SK-N-DZ (cell line): ENCODE measurements around the gene MPV17L.
"Not testable (repeated sequence)": the region's sequence is repeated elsewhere in the genome, so short reads cannot be mapped to it uniquely, and the experiment has no call there.

Experiments used
- DNase-seq: peaks from one replicate; pipeline ENCODE4 v3.0.0-alpha.2; 2015; ENCODE audit warnings: low spot score

Gene MPV17L

DNA sequence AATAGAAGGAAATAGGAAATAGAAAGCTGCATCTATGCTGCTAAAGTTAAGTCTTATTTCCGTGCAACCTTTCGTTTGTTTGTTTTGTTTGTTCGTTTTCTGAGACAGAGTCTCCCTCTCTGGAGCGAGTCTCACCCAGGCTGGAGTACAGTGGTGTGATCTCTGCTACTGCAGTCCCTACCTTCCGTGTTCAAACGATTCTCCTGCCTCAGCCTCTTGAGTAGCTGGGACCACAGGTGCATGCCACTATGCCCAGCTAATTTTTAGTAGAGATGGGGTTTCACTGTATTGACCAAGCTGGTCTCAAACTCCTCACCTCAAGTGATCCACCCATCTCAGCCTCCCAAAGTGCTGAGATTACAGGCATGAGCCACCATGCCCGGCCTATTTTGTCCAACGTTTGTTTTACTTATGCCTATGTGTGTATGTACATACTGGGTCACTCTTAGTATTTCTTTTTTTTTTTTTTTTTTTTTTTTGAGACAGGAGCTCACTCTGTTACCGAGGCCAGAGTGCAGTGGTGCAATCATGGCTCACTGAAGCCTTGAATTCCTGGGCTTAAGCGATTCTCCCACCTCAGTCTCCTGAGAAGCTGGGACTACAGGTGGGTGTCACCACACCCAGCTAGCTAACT, 55.7 kb downstream of the MPV17L start:
- no peak for DNase-seq

DNA sequence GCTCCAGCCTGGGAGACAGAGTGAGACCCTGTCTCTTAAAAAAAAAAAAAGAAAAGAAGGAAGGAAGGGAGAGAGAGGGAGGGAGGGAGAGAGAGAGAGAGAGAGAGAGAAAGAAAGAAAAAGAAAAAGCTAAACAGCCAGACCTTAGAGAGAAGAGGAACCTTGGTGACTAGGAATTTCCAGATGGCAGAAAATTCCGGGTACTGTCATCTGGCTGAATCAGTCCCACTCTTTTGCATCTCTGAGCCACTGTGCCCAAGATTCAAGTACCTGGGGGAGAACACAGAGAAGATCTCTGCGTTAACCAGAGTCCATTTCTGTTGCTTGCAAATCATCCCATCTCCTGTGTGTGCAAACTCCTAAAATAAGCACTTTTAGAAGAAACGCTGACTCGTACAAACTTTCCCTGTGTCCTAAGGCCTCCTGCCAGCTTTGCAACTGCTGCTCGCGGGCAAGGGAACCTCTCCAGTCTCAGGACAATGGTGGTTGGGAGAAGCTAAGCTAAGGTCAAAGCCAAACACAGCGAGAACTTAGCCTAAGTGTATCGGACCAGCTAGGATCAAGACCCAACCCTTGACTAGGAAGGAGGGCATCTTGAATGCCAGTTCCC, 56.8 kb downstream of the MPV17L start:
- DNase-seq: no peak

DNA sequence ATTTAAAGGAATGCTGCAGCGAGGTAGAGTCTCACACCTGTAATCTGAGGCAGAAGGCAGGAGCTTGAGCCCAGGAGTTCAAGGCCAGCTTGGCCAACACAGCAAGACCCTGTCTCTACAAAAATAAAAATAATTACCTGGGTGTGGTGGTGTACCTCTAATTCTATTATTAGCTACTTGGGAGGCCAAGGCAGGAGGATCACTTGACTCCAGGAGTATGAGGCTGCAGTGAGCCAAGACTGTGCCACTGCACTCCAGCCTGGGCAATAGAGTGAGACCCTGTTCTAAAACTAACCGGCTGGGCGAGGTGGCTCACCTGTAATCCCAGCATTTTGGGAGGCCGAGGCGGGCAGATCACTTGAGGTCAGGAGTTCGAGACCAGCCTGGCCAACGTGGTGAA, 57.7 kb downstream of the MPV17L start:
- not testable (repeated sequence) for DNase-seq

DNA sequence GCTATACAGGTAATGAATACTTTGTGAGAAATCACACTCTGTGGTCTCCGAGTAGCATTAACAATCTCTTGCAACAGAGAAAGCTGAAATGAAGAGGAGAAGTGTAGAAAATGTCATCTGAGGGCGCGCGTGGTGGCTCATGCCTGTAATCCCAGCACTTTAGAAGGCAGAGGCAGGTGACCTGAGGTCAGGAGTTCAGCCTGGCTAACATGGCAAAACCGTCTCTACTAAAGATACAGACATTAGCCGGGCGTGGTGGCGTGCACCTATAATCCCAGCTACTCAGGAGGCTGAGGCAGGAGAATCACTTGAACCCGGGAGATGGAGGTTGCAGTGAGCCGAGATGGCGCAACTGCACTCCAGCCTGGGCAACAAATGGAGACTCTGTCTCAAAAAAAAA, 59.4 kb downstream of the MPV17L start:
- not testable (repeated sequence) for DNase-seq

- no peak for DNase-seq
Observed at GRCh38 chr16:15457400-15457799, 61.8 kb downstream of the MPV17L start.

DNA sequence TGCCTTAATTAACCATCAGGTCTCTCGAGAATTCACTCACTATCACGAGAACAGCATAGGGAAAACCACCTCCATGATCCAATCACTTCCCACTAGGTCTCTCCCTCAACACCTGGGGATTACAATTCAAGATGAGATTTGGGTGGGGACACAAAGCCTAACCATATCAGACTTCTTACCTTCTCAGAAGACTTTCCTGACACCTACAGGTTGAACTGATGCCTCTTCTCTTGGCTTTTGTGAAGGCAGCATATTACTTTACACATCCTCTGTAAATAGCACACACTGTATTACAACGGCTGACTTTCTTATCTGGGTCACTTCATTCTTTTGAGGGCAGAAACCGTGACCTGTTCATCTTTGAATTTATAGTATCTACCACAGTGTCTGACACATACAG, 62.4 kb downstream of the MPV17L start:
- no peak for DNase-seq

GRCh38 chr16:15459791-15460190, 64.2 kb downstream of the MPV17L start:
- no peak for DNase-seq

DNA sequence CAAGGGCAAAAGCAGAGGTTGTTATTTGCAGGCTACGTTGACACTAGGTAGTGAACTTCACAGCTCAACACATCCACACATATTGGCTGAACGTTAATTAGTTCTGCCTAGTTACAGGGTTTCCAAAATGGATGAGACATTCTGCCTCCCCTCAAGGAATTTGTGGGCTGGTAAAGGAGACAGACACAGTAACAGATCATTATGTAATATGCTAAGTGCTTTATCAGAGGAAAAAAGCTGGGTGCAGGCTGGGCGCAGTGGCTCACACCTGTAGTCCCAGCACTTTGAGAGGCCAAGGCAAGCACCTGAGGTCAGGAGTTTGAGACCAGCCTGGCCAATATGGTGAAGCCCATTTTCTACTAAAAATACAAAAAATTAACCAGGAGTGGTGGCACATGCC, 65.0 kb downstream of the MPV17L start:
- no peak for DNase-seq

DNA sequence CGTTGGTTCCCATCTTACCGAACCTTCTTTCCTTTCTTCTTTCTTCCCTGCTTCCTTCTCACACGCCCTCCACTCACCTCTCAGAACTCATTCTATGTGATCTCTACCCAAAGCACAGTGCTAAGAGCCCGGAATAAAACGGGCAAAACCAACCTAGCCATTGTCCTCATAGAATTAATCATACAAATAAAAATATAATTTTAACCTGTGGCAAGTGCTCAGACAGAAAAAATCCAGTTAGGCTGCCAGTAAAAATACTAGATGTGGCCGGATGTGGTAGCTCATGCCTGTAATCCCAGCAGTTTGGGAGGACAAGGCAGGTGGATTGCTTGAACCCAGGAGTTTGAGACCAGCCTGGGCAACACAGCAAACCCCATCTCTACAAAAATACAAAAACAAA, 65.8 kb downstream of the MPV17L start:
- no peak for DNase-seq
